HAP-1 (cell line): Measurements from ENCODE around the gene FYN.

Experiments
- DNase-seq, 2 experiments: peaks; one replicate each; pipeline ENCODE4 v3.0.0-alpha.2; 2016 to 2020; ENCODE audit warnings: low spot score in 2 of 2
- H3K27me3 ChIP-seq: fragments of 250-450 bp; sonication (Bioruptor Pico); 2 replicates; pipeline ENCODE4 v1.5.1; 2020; ENCODE audit warnings: low read depth, mild to moderate bottlenecking, moderate library complexity
- H3K36me3 ChIP-seq: fragments of 250-450 bp; sonication (Bioruptor Pico); replicated peaks from 2 replicates; pipeline ENCODE4 v1.5.1; 2020; ENCODE audit warnings: mild to moderate bottlenecking
- H3K4me1 ChIP-seq: fragments of 250-450 bp; sonication (Bioruptor Pico); 2 replicates; pipeline ENCODE4 v1.5.1; 2020; ENCODE audit warnings: mild to moderate bottlenecking
- H3K4me3 ChIP-seq: fragments of 250-450 bp; sonication (Bioruptor Pico); 2 replicates; pipeline ENCODE4 v1.5.1; 2020; ENCODE audit warnings: mild to moderate bottlenecking, moderate library complexity
- H3K9me3 ChIP-seq: fragments of 250-450 bp; sonication (Bioruptor Pico); 2 replicates; pipeline ENCODE4 v1.5.1; 2020; ENCODE audit warnings: mild to moderate bottlenecking, moderate library complexity
- in situ Hi-C: fragments of 300-500 bp; cut with MboI; formaldehyde crosslinking; loops from 3 replicates; pipeline ENCODE4 v1.14.3; 2020; ENCODE audit warnings: low sequenced_read_pairs, inconsistent platforms, mixed read lengths

Gene FYN

DNA sequence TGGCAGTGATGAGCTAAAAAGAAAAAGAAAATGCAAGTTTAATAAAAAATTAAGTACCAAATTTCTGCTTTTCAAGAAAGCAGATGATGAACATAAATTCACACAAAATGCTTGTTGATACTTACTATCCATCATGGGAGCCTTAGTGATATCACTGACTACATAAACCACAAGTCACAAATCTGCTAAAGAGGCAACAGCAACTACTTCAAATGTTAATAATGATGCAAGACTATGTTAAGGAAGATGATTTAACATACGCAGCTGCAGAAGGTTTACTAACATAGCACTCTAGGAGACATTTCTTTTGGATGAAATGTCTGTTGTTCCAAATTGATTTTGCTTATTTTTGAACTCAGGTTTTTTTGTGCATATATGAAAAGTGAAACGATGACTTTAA, 18.6 kb downstream of the FYN start:
- in situ Hi-C loops = no loop called here
- Histone ChIP-seq H3K27me3 (no peaks in the 10 kb centered on the region), H3K36me3 (no peaks in the 10 kb centered on the region), H3K4me3 (no peak overlapping the region), H3K9me3 (no peaks in the 10 kb centered on the region), H3K4me1 (peaks cover 3% of the 10 kb centered on the region; the same call in 1 of the 2 replicates)
- no peak for DNase-seq

DNA sequence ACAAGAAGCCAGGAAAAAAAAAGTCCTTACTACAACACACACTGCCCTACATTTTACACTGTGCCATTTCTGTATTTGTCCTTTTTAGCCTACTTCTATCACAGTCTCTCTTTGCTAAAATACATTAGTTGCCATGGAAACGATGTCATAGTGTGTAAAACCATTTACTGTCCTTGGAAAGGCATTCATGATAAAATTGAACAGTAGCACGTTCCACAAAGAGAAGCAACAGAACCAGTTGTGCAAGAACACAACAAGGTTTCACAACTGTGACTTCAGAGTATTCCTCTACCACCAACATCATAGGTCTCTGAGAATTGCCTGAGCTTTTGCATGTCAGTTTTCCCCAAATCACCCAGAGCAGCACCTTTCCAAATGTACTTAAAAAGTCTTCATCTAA, 20.5 kb downstream of the FYN start:
- peaks cover 10% of the 10 kb centered on the region for H3K4me1 ChIP-seq
- no peak for DNase-seq
- in situ Hi-C loops = no loop called here

DNA sequence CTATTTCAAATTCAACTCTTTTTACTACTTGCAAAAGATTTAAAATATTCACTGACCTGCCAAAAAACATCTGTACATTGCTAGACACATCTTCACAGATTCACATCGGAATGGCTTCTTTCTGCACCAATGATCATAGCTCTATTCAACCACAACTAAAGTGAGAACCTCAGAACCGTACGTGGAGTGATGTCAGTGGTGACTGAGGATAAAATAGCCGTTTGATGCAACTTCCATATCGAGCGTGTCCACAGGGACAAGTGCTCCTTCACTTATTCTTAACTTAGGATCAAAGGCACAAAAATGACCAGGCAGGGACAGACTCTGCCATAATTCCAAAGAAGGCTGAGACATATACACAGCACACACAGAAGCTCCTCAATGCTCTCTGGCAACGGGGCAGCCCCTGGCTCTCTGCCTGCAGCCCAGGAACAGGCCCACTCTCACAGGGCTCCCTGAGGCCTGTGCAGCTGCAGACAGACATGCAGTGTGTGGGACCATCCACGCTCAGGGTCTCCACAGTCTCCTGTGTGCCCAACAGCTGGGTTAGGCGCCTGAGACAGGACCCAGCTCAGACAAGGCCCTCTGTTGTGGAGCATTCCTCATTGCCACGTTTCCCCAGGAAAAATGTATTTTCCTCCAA, 22.8 kb downstream of the FYN start:
- DNase-seq = no peak
- no peaks in the 10 kb centered on the region for H3K9me3 ChIP-seq
- H3K4me1 ChIP-seq = peaks cover 10% of the 10 kb centered on the region
- no peak overlapping the region for H3K4me3 ChIP-seq
- in situ Hi-C loops = no loop called here
- H3K27me3 ChIP-seq = no peaks in the 10 kb centered on the region
- H3K36me3 ChIP-seq = no peaks in the 10 kb centered on the region

More for the DNA sequence above, 20.5 kb downstream of the FYN start:
- Histone ChIP-seq H3K4me3 (no peak overlapping the region), H3K36me3 (no peaks in the 10 kb centered on the region), H3K27me3 (no peaks in the 10 kb centered on the region), H3K9me3 (no peaks in the 10 kb centered on the region)

DNA sequence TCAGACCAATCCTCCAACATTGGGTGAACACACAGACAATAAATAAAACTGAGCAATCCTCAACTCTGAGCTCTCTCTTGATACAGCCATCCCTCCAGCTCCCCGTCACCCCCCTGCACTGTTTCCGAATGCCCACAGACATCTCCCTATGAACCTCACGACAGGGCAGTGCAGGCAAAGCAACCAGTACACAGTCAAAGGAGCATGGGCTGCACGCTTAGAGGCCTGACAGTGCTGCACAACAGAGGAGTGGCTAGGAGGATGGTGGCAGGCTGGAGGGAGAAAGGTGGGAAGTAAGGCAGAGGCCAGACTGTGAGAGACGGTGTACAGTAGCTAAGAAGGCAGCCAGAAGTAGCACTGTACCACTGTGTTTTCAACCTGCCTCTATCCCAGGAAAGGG, 24.0 kb downstream of the FYN start:
- DNase-seq = no peak
- H3K27me3 ChIP-seq = no peaks in the 10 kb centered on the region
- H3K4me1 ChIP-seq = peaks cover 10% of the 10 kb centered on the region
- in situ Hi-C loops = no loop called here
- H3K4me3 ChIP-seq = no peak overlapping the region
- no peaks in the 10 kb centered on the region for H3K36me3 ChIP-seq
- no peaks in the 10 kb centered on the region for H3K9me3 ChIP-seq

DNA sequence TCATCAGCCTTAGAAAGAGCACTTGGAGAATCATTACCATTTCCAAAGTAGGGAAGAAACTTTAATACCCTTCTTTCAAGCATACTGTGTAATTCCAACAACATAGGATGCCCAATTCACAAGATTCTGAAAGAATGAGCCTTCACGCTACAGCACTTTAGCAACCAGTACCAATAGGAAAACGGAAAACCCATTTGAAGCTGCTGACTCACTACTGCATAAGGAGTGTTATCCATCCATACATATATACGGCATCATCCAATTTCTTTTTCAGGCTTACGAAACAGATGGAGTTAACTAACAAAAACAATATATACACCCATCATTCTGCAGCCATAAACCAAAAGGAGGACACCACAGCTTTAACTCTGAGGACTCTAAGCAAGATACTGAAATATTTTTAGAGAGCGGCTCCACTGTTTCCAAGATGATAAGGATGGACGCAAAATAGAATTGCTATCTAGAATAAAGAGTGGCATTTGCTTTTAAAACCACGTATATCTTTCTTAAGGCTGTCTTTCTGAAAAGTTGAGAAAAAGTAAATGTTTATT, 24.9 kb downstream of the FYN start:
- peaks cover 10% of the 10 kb centered on the region for H3K4me1 ChIP-seq
- DNase-seq = no peak
- in situ Hi-C loops = no loop called here
- no peak overlapping the region for H3K4me3 ChIP-seq
- no peaks in the 10 kb centered on the region for H3K36me3 ChIP-seq
- H3K9me3 ChIP-seq = no peaks in the 10 kb centered on the region
- no peaks in the 10 kb centered on the region for H3K27me3 ChIP-seq

DNA sequence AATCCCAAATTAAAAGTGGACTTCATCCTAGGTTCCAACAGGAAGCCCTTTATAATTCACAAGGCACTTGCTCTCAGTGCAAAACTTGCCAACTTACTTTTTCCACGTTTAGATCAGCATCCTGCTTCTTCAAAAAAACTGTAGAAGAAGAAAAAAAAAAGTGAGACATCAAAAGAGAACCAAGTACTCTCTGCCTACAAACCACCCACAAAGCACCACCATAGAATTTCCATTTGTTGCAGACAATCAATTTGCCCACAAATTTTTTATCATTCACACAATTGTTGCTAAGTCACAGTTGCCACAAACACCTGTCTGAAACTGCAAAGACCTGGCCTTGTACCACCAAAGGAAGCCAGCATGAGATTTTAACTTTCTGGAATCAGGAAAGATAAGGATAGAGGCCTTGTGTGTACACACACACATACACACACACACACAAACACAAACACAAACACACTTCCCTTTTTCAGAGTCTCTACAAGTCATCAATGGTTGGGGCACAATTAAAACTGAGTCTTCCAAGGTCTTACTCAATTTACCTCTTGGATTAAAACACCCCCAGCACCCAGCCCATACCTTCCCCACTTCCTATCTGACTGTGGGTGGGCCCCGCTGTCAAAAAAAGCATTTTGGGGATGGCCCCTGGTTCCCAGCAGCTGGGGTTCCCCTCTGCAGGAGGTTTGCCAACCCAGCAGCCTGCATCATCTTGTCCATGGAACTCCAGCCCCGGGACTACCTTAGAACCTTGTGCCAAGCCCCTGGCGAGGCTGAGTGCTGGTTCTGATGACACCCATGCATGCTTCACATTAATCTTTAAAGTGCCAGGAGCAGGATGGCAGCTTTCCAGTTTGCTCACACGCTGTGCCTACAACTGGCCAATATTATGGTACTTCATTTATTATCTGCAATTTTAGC, 26.5 kb downstream of the FYN start:
- Histone ChIP-seq H3K4me1 (peaks cover 7% of the 10 kb centered on the region), H3K9me3 (no peaks in the 10 kb centered on the region), H3K4me3 (no peak overlapping the region), H3K36me3 (no peaks in the 10 kb centered on the region), H3K27me3 (no peaks in the 10 kb centered on the region)
- in situ Hi-C loops = no loop called here
- no peak for DNase-seq

DNA sequence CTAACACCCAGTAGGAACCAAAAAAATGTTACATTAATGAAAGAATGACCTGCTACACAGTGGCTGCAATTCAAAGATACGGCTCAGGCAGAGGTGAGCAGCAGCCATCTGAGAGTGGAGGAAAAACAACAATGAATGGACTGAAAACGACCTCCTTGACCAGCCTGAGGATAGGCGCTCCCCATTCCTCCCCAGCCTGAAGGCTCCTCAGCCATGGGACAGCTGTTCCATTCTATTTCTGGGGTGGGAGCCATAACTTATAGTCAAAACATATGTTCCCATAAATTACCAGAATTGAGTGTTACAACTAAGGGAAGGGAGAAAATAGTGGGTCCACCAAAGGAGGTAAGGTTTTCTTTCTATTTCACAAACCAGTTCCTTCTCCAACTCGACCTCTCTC, 27.2 kb downstream of the FYN start:
- H3K27me3 ChIP-seq = no peaks in the 10 kb centered on the region
- no peaks in the 10 kb centered on the region for H3K9me3 ChIP-seq
- H3K36me3 ChIP-seq = no peaks in the 10 kb centered on the region
- H3K4me1 ChIP-seq = peaks cover 7% of the 10 kb centered on the region
- no peak for DNase-seq
- no peak overlapping the region for H3K4me3 ChIP-seq
- in situ Hi-C loops = no loop called here

DNA sequence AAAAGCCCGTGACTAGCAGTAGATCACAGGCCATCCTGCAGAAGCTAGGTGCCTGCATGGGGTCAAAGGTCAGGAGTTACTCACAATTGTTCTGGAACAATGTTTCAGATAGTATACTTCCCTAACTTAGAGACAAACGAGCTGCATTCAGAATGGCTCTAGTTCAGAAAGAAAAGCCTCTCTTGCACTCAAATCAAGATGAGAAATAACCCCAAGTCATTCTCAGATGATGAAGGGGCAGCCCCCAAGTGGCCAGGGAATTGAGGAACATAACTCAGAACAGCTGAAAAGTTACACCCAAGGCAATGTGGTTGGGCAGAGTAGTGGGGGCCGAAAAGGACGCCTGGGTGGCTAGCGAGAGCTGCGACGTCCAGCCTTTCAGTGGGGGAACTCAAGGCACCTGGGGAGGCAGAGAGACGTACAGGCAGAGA, 27.8 kb downstream of the FYN start:
- in situ Hi-C loops = no loop called here
- no peak for DNase-seq
- H3K4me3 ChIP-seq = no peak overlapping the region
- H3K27me3 ChIP-seq = no peaks in the 10 kb centered on the region
- no peaks in the 10 kb centered on the region for H3K9me3 ChIP-seq
- no peaks in the 10 kb centered on the region for H3K36me3 ChIP-seq
- H3K4me1 ChIP-seq = peaks cover 7% of the 10 kb centered on the region

DNA sequence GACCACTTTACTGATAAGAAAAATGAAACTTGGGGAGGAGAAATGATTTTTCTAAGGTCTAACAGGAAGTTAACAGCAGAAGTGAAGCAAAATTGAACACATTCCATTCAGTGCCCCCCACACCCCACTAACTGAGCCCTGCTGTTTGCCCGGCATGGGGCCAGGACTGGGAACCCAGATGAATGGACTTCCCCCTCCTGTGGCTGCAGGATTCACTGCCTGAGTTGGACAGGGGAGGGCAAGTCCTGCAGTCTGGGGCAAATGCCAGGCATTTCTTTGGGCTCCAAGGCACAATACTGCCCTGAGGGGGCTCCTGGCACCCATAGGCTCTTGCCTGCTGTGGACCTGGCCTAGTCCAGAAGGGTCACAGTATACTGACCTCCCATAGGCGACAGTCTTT, 28.3 kb downstream of the FYN start:
- in situ Hi-C loops = no loop called here
- Histone ChIP-seq H3K27me3 (no peaks in the 10 kb centered on the region), H3K36me3 (no peaks in the 10 kb centered on the region), H3K4me1 (peaks cover 7% of the 10 kb centered on the region), H3K9me3 (no peaks in the 10 kb centered on the region), H3K4me3 (no peak overlapping the region)
- DNase-seq = no peak

DNA sequence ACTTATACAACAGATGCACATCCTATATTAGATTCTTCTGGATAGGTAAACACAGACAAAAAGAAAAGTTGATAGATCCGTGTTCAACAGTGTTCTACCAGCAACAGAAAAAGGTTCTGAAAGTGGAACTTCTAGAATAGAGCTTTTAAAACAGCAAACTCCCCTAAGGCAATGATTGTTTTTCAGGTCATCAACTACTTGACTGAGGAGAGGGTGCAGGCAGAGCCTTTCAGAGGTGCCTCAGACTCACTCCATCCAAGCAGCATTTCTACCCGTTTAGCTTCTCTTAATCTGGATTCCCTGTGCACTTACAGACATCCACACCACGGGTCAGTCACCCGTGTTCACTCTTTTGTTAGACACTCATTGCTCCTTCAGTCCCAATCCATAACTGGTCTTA, 28.9 kb downstream of the FYN start:
- no peak overlapping the region for H3K4me3 ChIP-seq
- no peak for DNase-seq
- H3K36me3 ChIP-seq = no peaks in the 10 kb centered on the region
- in situ Hi-C loops = no loop called here
- H3K27me3 ChIP-seq = no peaks in the 10 kb centered on the region
- H3K9me3 ChIP-seq = no peaks in the 10 kb centered on the region
- H3K4me1 ChIP-seq = peaks cover 7% of the 10 kb centered on the region

DNA sequence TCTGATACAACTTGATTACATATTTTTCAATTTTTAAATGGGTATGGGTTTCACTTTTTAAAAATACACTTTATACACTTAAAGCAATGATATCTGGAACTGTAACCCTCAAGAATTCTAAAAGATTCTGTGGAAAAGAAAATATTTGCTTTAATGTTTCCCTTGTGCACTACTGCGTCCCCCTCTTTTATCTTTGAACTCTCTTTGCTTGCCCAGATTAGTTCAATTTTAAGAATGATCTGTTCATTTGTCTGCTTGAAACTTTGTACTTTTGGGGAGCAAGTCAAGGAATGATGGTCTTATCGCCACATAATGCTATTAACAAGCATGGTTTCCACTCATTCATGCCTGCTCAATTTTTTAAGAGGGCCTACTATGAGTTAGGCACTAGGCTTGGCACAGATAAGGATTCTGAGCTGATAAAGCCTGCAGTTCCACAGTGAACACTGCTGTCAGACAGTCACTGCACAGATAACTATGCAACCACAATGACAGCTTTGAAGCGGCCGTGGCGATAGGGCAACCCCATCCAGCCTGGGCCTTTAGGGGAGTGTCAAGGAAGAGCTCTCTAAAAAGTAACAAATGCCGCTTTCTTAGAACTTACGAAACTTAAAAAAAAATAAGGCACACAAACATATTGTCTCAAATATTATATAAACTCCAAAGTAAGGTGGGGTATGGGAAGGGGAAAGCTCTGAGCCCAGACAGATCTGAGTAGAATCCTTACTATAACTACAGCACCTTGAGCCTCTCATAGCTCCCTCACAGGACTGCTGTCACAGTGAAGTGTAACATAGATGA, 29.7 kb downstream of the FYN start:
- Histone ChIP-seq H3K9me3 (no peaks in the 10 kb centered on the region), H3K4me1 (no peaks in the 10 kb centered on the region), H3K27me3 (no peaks in the 10 kb centered on the region), H3K36me3 (no peaks in the 10 kb centered on the region), H3K4me3 (no peak overlapping the region)
- in situ Hi-C loops = no loop called here
- DNase-seq = no peak

DNA sequence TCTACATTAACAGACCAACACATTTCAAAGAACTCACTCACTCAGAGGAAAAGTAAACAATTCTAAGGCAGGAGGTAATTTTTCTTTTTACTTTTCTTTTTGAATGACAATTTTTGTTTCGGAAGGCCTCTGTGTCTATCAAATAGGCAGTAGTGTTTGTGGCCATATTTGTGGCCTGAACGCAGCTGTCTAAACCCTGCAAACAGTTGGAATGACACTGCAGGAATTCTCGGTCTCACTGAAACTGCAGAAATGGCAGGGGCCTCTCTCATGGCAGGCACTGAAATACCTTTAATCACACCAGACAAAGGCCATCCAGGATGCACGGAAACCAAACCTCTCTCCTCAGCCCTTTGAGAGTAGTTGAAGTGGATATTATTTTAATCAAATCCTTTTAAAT, 30.4 kb downstream of the FYN start:
- H3K36me3 ChIP-seq = no peaks in the 10 kb centered on the region
- no peaks in the 10 kb centered on the region for H3K27me3 ChIP-seq
- H3K4me3 ChIP-seq = no peak overlapping the region
- no peaks in the 10 kb centered on the region for H3K4me1 ChIP-seq
- no peak for DNase-seq
- in situ Hi-C loops = no loop called here
- H3K9me3 ChIP-seq = no peaks in the 10 kb centered on the region

DNA sequence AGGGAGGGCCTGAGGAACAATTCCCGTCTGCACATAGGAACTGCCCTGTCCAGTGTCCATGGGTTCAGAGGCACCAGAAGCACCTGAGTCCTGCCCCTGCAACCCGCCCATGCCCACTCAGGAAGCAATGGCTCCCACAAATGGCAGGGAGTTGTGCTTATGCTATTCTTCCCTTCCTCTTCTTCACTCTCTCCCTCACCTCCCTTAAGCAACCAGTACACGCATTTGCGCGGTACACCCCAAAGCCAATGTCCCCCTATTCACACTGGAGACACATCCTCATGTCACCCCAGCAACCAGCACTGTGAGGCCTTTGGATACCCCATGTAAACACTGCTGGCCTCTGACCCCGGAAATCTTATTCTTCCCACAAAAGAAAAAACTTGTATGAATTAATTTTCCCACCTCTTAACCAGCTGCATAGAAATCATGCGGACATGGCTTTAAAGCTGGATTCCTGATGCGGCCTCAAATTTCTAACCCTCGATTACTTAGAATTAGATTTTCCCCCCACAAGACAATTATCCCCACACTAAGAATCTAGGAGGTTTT, 30.9 kb downstream of the FYN start:
- no peaks in the 10 kb centered on the region for H3K36me3 ChIP-seq
- no peaks in the 10 kb centered on the region for H3K27me3 ChIP-seq
- no peaks in the 10 kb centered on the region for H3K9me3 ChIP-seq
- H3K4me3 ChIP-seq = no peak overlapping the region
- DNase-seq = no peak
- H3K4me1 ChIP-seq = no peaks in the 10 kb centered on the region
- in situ Hi-C loops = no loop called here
